Activated B cell treated with CpG ODN at 0.5 μM for 24 hours (primary cell): ENCODE measurements around the gene APOL3. TPM values are rescaled to one million over a fixed set of nuclear protein-coding genes. Genes with fewer than 3 reads are reported as not detected.
"Not testable (repeated sequence)": the region's sequence is repeated elsewhere in the genome, so short reads cannot be mapped to it uniquely, and the experiment has no call there.

Experiments used
- ATAC-seq: fragments of 200-7000 bp; cut with Tn5 transposase; one replicate; pipeline ENCODE4 v1.10.0; 2021; ENCODE audit warnings: low read depth, mild to moderate bottlenecking, moderate library complexity
- CTCF ChIA-PET: fragments of 350-600 bp; sonication (Branson Sonifier 250); formaldehyde crosslinking; loops from one replicate; lab custom pipeline; 2021; ENCODE audit warnings: antibody characterized with exemption; lab: Charles Lee
- POLR2A ChIA-PET: fragments of 350-600 bp; sonication (Branson Sonifier 250); formaldehyde crosslinking; loops from one replicate; lab custom pipeline; 2021; ENCODE audit warnings: antibody characterized with exemption; lab: Charles Lee
- DNase-seq: peaks from one replicate; pipeline ENCODE4 v3.0.0; 2022
- H3K27ac Mint-ChIP-seq: one replicate; pipeline ENCODE4 v1.8.0; 2020; ENCODE audit warnings: mixed read lengths
- H3K27me3 Mint-ChIP-seq: one replicate; pipeline ENCODE4 v1.8.0; 2021; ENCODE audit warnings: mixed read lengths
- H3K36me3 Mint-ChIP-seq: one replicate; pipeline ENCODE4 v1.8.0; 2021; ENCODE audit warnings: low read depth, mixed read lengths
- H3K4me1 Mint-ChIP-seq: one replicate; pipeline ENCODE4 v1.8.0; 2021; ENCODE audit warnings: mixed read lengths
- H3K4me3 Mint-ChIP-seq: one replicate; pipeline ENCODE4 v1.8.0; 2020; ENCODE audit warnings: mild to moderate bottlenecking, mixed read lengths
- H3K9me3 Mint-ChIP-seq: one replicate; pipeline ENCODE4 v1.8.0; 2020; ENCODE audit warnings: mixed read lengths
- CTCF ChIP-seq: fragments of 200-600 bp; IDR thresholded peaks from one replicate; pipeline ENCODE4 v1.8.0; 2022; ENCODE audit warnings: antibody characterized with exemption, mild to moderate bottlenecking
- intact Hi-C: fragments of 100-400 bp; cut with micrococcal nuclease; formaldehyde crosslinking; loops from one replicate; pipeline ENCODE4 v1.15.1; 2024
- total RNA-seq: library from RNA; stranded (reverse); gene quantifications from 2 replicates; pipeline ENCODE4 v1.2.3, GENCODE V29; 2022

Gene APOL3
- total RNA-seq, 1 donor from 2014 or later: 38.4 TPM

DNA sequence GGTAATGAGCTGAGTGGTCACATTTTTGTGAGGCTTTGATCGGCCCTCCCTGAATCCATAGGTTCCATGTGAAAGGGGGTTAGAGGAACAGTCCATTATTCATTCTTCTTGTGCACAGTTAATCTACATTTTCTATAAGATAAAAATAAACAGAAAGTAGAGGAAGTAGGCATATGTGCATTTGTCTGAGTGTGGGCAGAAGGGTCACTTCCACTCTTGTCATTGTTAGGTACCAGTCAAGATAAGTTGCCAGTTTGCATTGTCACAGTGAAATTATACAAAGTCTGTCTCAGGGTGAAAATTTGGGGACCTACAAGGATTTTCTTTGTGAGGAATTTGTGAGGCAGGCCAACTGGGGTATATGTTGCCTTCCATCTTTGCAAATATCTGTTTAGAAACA is 45.7 kb upstream of the APOL3 start:
- Mint-ChIP-seq H3K4me3 (no peak overlapping the region), H3K27me3 (peaks cover 8% of the 10 kb centered on the region), H3K36me3 (no peaks in the 10 kb centered on the region), H3K4me1 (peaks cover 31% of the 10 kb centered on the region), H3K27ac (no peak overlapping the region), H3K9me3 (peaks cover 7% of the 10 kb centered on the region)
- ChIA-PET POLR2A (no interaction called here), CTCF (no interaction called here)
- intact Hi-C loops: no loop called here
- DNase-seq: no peak
- no peak for TF ChIP-seq CTCF
- no peak for ATAC-seq

DNA sequence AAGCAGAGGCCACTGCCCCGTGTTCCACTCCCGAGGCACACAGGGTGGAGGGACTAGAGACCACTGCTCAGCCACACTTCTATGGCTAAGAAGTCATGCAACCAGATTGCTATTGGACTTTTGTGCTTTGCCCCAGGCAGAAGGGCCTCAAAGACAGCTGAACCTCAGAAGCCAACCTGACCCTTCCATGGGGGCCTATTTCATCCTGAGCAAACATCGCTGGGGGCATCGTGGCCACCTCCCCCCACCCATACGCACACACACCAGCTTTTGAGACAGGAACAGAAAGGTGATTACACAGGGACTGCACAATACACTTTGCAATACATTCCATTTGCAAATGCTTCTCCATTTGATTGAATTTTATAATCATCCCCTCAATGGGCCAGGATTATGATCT is 45.0 kb upstream of the APOL3 start:
- DNase-seq, POLR2A ChIA-PET, H3K27ac Mint-ChIP-seq, H3K27me3 Mint-ChIP-seq, CTCF ChIA-PET, H3K4me3 Mint-ChIP-seq, intact Hi-C loops, H3K36me3 Mint-ChIP-seq, H3K9me3 Mint-ChIP-seq, ATAC-seq: not testable (repeated sequence)
- H3K4me1 Mint-ChIP-seq: peaks cover 28% of the 10 kb centered on the region

DNA sequence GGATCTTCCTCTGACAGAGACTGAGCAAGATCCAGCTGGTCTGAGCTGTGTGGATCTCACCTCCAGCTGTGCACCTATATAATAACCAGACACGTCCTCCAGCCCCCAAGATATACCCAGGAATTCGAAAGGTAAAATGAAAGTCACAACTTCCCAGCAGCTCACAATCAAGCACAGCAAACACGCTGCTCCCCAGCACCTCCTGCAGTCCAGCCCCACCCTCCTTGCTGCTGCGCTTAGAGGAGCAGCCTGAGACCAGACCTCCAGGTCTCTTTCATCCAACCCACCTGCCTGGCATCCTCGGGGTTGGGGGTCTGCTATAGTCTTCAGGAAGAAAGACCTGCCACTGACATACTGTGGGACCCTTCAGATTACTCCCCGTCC is 44.1 kb upstream of the APOL3 start:
- H3K36me3 Mint-ChIP-seq: no peaks in the 10 kb centered on the region
- H3K9me3 Mint-ChIP-seq: peaks cover 5% of the 10 kb centered on the region
- ChIA-PET CTCF (no interaction called here), POLR2A (no interaction called here)
- ATAC-seq: peak; percentile 25
- intact Hi-C loops: no loop called here
- H3K4me1 Mint-ChIP-seq: peaks cover 26% of the 10 kb centered on the region
- TF ChIP-seq CTCF: no peak
- no peak overlapping the region for H3K27ac Mint-ChIP-seq
- H3K27me3 Mint-ChIP-seq: peaks cover 8% of the 10 kb centered on the region
- peak overlapping the region; percentile 52 for H3K4me3 Mint-ChIP-seq
- DNase-seq: no peak

DNA sequence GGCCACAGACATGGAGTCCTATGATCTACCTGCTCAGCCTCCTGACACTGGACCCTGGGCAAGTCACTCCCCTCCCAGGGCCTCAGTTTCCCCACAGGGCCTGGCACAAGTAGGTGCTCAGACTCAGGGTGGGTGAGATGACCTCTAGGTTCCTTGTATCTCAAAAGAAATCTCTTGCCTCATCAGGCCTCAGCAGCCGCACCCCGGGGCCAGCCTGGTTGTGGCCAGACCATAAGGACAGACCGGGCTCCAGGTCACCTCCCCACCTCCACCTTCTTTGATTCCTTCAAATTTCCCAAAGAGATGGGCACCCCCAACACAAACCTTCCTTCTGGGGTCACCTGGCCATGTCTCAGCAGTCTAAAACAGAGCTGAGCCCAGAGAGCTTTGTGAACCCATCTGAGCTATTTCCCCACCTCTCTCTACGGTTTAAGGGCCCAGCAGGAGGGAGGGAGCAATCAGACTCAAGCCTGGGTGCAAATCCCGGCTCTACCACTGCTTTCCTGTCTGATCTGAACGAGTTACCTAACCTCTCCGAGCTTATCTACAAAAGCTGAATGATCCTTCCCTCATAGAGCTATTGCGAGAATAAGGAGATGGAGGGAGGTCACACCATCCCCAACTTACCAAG is 43.6 kb upstream of the APOL3 start:
- Mint-ChIP-seq H3K4me1 (peaks cover 23% of the 10 kb centered on the region), H3K27ac (no peak overlapping the region), H3K9me3 (peaks cover 2% of the 10 kb centered on the region), H3K36me3 (no peaks in the 10 kb centered on the region), H3K27me3 (peaks cover 8% of the 10 kb centered on the region), H3K4me3 (peak overlapping the region; percentile 52)
- ATAC-seq (no peak), DNase-seq (no peak)
- intact Hi-C loops: no loop called here
- ChIA-PET POLR2A (no interaction called here), CTCF (no interaction called here)
- TF ChIP-seq CTCF: no peak

GRCh38 chr22:36203441-36203840 is 42.9 kb upstream of the APOL3 start:
- peaks cover 10% of the 10 kb centered on the region for H3K27me3 Mint-ChIP-seq
- H3K27ac Mint-ChIP-seq, CTCF ChIA-PET, H3K4me3 Mint-ChIP-seq, POLR2A ChIA-PET, intact Hi-C loops, H3K9me3 Mint-ChIP-seq, H3K36me3 Mint-ChIP-seq, DNase-seq, ATAC-seq: not testable (repeated sequence)
- peaks cover 25% of the 10 kb centered on the region for H3K4me1 Mint-ChIP-seq

DNA sequence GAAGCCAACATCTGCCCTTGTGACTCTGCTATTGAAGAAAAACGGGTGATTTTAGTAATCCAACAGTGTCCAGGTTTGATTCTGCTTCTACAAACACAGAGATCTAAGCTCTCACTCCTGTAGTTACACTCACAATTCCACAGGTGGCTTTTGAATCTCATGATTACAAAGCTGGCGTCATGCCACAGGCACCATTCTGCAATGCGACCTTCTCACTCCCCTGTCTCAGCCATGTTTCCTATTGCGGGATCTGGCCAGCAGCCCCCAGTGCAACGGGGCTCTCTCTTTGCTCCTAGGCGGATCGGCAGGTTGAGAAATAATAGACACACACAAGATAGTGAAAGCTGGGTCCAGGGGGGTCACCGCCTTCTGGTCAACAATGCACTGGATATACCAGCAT is 42.4 kb upstream of the APOL3 start:
- POLR2A ChIA-PET, H3K9me3 Mint-ChIP-seq, H3K36me3 Mint-ChIP-seq, intact Hi-C loops, H3K4me3 Mint-ChIP-seq, DNase-seq, CTCF ChIA-PET, H3K27ac Mint-ChIP-seq, ATAC-seq: not testable (repeated sequence)
- Mint-ChIP-seq H3K27me3 (peaks cover 16% of the 10 kb centered on the region), H3K4me1 (peaks cover 30% of the 10 kb centered on the region)
